Breast epithelium (tissue), 3 donors: ENCODE data around the gene GRIP2.

ENCODE experiments used
- CTCF ChIP-seq, 3 donors: fragments of 450-650 bp; IDR thresholded peaks; one replicate each; pipeline ENCODE4 v1.5.1; 2016 to 2017; ENCODE audit warnings: antibody characterized with exemption in 3 of 3, mild to moderate bottlenecking in 3 of 3, moderate library complexity in 3 of 3
- POLR2A ChIP-seq: fragments of 450-650 bp; IDR thresholded peaks from one replicate; pipeline ENCODE4 v1.6.1; 2016; ENCODE audit warnings: antibody characterized with exemption, mild to moderate bottlenecking, moderate library complexity

GRCh38 chr3:14483286-14483685, 56.9 kb downstream of the GRIP2 start:
- TF ChIP-seq POLR2A (no peak), CTCF (IDR thresholded peaks at IDR 0.05) (no peak)
